Measurements from ENCODE around the gene ATP6V0A1. TPM values are rescaled to one million over a fixed set of nuclear protein-coding genes. Genes with fewer than 3 reads are reported as not detected.
"Not testable (repeated sequence)": the region's sequence is repeated elsewhere in the genome, so short reads cannot be mapped to it uniquely, and the experiment has no call there.

ATP6V0A1 gene
- total RNA-seq, 1 donor from 2014 or later, result 69.4 TPM

GRCh38 chr17:42536048-42536371 is 77.3 kb downstream of the ATP6V0A1 start, which contains the start of gene NAGLU:
NAGLU (plus strand) TSS chr17:42536241; CDS start chr17:42536273, 32 bp downstream.
- TF ChIP-seq CTCF (conservative IDR thresholded peaks at IDR 0.05), result no peak
- H3K27ac Mint-ChIP-seq, result peak within 1 kb of the TSS; percentile 83
- H3K9me3 Mint-ChIP-seq, result no peaks in the 10 kb centered on the region
- peak; percentile 93 for DNase-seq (ENCODE audit: extremely low spot score, unreplicated experiment)
- peak within 1 kb of the TSS; percentile 90 for H3K4me3 Mint-ChIP-seq
- peaks cover 18% of the 10 kb centered on the region for H3K4me1 Mint-ChIP-seq (ENCODE audit: unreplicated experiment)
- no peaks in the 10 kb centered on the region for H3K27me3 Mint-ChIP-seq
- H3K36me3 Mint-ChIP-seq, result peaks cover 3% of the 10 kb centered on the region

- Mint-ChIP-seq H3K4me3 (peak overlapping the region; percentile 90), H3K27ac (peak overlapping the region; percentile 68), H3K9me3 (no peaks in the 10 kb centered on the region), H3K4me1 (ENCODE audit: unreplicated experiment) (peaks cover 15% of the 10 kb centered on the region), H3K27me3 (no peaks in the 10 kb centered on the region), H3K36me3 (peaks cover 3% of the 10 kb centered on the region)
- no peak for TF ChIP-seq CTCF (conservative IDR thresholded peaks at IDR 0.05)
- DNase-seq (ENCODE audit: extremely low spot score, unreplicated experiment), result no peak
Measured at GRCh38 chr17:42536372-42537155, 77.9 kb downstream of the ATP6V0A1 start.

GRCh38 chr17:42537156-42537805 is 78.6 kb downstream of the ATP6V0A1 start:
- H3K27ac Mint-ChIP-seq, result peak overlapping the region; percentile 68
- peaks cover 3% of the 10 kb centered on the region for H3K36me3 Mint-ChIP-seq
- H3K27me3 Mint-ChIP-seq, result no peaks in the 10 kb centered on the region
- peak overlapping the region; percentile 90 for H3K4me3 Mint-ChIP-seq
- no peak for TF ChIP-seq CTCF (conservative IDR thresholded peaks at IDR 0.05)
- no peaks in the 10 kb centered on the region for H3K9me3 Mint-ChIP-seq
- DNase-seq (ENCODE audit: extremely low spot score, unreplicated experiment), result no peak
- H3K4me1 Mint-ChIP-seq (ENCODE audit: unreplicated experiment), result peaks cover 11% of the 10 kb centered on the region

- H3K36me3 Mint-ChIP-seq, result peaks cover 3% of the 10 kb centered on the region
- no peak for DNase-seq (ENCODE audit: extremely low spot score, unreplicated experiment)
- H3K4me1 Mint-ChIP-seq (ENCODE audit: unreplicated experiment), result peaks cover 11% of the 10 kb centered on the region
- no peaks in the 10 kb centered on the region for H3K9me3 Mint-ChIP-seq
- H3K4me3 Mint-ChIP-seq, result peak overlapping the region; percentile 90
- no peaks in the 10 kb centered on the region for H3K27me3 Mint-ChIP-seq
- TF ChIP-seq CTCF (conservative IDR thresholded peaks at IDR 0.05), result no peak
- no peak overlapping the region for H3K27ac Mint-ChIP-seq
Measured at GRCh38 chr17:42537826-42538451, 79.3 kb downstream of the ATP6V0A1 start.

GRCh38 chr17:42538482-42538881 is 79.8 kb downstream of the ATP6V0A1 start:
- peaks cover 11% of the 10 kb centered on the region for H3K4me1 Mint-ChIP-seq (ENCODE audit: unreplicated experiment)
- no peak overlapping the region for H3K27ac Mint-ChIP-seq
- TF ChIP-seq CTCF (conservative IDR thresholded peaks at IDR 0.05), result no peak
- H3K36me3 Mint-ChIP-seq, result peaks cover 3% of the 10 kb centered on the region
- H3K9me3 Mint-ChIP-seq, result no peaks in the 10 kb centered on the region
- no peak for DNase-seq (ENCODE audit: extremely low spot score, unreplicated experiment)
- H3K4me3 Mint-ChIP-seq, result no peak overlapping the region
- no peaks in the 10 kb centered on the region for H3K27me3 Mint-ChIP-seq

- not testable (repeated sequence) for H3K4me1 Mint-ChIP-seq (ENCODE audit: unreplicated experiment); H3K27ac Mint-ChIP-seq; H3K36me3 Mint-ChIP-seq; H3K9me3 Mint-ChIP-seq; H3K27me3 Mint-ChIP-seq; DNase-seq (ENCODE audit: extremely low spot score, unreplicated experiment); H3K4me3 Mint-ChIP-seq
Measured at GRCh38 chr17:42540558-42540957, 81.9 kb downstream of the ATP6V0A1 start.
